Measurements from ENCODE around the gene TMPRSS11A.

DNA sequence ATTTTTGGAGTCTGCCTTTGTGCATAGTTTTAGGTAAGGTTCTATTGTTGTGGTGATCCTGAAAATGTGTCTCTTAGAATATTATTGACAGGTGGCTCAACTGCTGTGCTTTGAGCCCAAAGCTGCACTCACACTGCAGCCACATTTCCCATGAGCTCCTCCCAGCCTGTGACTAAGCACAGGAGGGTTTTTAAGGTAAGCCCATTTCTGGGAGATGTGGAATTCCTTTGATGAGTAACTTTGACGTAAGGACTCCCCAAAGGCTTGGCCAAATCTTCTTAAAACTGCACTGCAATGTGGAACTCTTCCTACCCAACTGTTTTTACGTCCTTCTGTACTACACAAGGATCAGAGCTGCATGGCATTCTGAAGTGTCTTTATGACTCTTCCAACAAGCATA lies 20.0 kb upstream of the TMPRSS11A start:
- TF ChIP-seq, protein P1, sequence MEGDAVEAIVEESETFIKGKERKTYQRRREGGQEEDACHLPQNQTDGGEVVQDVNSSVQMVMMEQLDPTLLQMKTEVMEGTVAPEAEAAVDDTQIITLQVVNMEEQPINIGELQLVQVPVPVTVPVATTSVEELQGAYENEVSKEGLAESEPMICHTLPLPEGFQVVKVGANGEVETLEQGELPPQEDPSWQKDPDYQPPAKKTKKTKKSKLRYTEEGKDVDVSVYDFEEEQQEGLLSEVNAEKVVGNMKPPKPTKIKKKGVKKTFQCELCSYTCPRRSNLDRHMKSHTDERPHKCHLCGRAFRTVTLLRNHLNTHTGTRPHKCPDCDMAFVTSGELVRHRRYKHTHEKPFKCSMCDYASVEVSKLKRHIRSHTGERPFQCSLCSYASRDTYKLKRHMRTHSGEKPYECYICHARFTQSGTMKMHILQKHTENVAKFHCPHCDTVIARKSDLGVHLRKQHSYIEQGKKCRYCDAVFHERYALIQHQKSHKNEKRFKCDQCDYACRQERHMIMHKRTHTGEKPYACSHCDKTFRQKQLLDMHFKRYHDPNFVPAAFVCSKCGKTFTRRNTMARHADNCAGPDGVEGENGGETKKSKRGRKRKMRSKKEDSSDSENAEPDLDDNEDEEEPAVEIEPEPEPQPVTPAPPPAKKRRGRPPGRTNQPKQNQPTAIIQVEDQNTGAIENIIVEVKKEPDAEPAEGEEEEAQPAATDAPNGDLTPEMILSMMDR (IDR thresholded peaks at IDR 0.05; ENCODE audit: borderline replicate concordance, extremely low read depth, low read length, poor library complexity, severe bottlenecking) = no peak
- no peak for TF ChIP-seq EZH2 (IDR thresholded peaks at IDR 0.05; ENCODE audit: borderline replicate concordance, low read depth, low read length, severe bottlenecking)

All from DND-41 (cell line).